NB4 (cell line): Measurements from ENCODE around the gene RELL1.

Experiments
- DNase-seq: peaks from one replicate; pipeline ENCODE4 v3.0.0; 2010; ENCODE audit warnings: low read depth
- H3K4me3 ChIP-seq: one replicate; pipeline ENCODE4 v1.5.1; 2011; ENCODE audit warnings: mild to moderate bottlenecking, low read depth, low read length, moderate library complexity
- CTCF ChIP-seq: IDR thresholded peaks from one replicate; pipeline ENCODE4 v1.5.1; 2012; ENCODE audit warnings: low read depth, low read length
- MAX ChIP-seq: IDR thresholded peaks from 2 replicates; pipeline ENCODE4 v1.6.1; 2011; ENCODE audit warnings: low read depth, low read length
- MYC ChIP-seq: IDR thresholded peaks from 2 replicates; pipeline ENCODE4 v1.6.1; 2011; ENCODE audit warnings: low read depth, low read length
- POLR2A ChIP-seq: IDR thresholded peaks from 2 replicates; pipeline ENCODE4 v1.6.1; 2011; ENCODE audit warnings: mild to moderate bottlenecking; ENCODE audit not compliant: insufficient read length; ENCODE audit errors: extremely low read depth

RELL1 gene

GRCh38 chr4:37662861-37663390 is 23.2 kb downstream of the RELL1 start:
- no peak for TF ChIP-seq POLR2A
- no peak for TF ChIP-seq MAX
- no peak for TF ChIP-seq MYC
- TF ChIP-seq CTCF = no peak
- DNase-seq = no peak
- no peak overlapping the region for H3K4me3 ChIP-seq

- DNase-seq = no peak
- TF ChIP-seq CTCF = no peak
- no peak for TF ChIP-seq POLR2A
- no peak for TF ChIP-seq MAX
- TF ChIP-seq MYC = no peak
- no peak overlapping the region for H3K4me3 ChIP-seq
These were observed 23.9 kb downstream of the RELL1 start for GRCh38 chr4:37662251-37662650.

GRCh38 chr4:37661772-37662171 is 24.4 kb downstream of the RELL1 start:
- TF ChIP-seq CTCF (no peak), MAX (no peak), POLR2A (no peak), MYC (no peak)
- DNase-seq = no peak
- H3K4me3 ChIP-seq = no peak overlapping the region

DNA sequence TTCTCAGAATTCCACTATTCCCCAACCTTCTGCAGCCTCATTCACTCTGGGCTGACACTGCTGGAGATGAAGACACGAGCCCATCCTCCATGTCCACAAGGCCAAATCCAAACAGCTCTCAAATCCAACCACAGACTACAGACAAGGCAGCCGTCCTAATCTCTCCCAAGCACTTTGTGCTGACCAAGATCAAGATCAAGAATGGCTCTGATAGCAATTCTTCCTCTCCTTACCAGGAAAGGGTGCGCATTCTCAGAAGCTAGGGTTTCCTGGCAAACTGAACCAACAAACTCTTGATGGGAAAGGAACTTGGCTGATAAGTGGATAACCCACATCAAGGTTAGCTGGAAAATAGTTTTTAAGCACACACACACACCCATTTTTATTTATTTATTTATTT is 26.5 kb downstream of the RELL1 start:
- H3K4me3 ChIP-seq = no peak overlapping the region
- no peak for DNase-seq
- TF ChIP-seq CTCF (no peak), MYC (no peak), POLR2A (no peak), MAX (no peak)

DNA sequence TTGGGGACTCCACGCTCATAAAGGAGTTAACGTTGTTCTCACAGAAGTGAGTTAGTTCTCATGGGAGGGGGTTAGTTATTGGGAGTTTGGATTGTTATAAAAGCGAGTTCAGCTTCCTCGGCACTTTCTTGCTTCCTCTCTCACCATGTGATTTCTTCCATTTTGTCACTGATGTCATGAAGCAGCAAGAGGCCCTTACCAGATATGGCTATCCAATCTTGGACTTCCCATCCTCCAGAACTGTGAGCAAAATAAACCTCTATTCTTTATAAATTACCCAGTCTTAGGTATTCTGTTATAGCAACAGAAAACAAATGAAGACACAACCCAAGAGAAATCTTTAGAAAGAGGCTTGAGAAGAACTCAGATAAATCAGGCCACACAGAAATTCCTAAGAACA is 29.5 kb downstream of the RELL1 start:
- no peak overlapping the region for H3K4me3 ChIP-seq
- DNase-seq = no peak
- no peak for TF ChIP-seq MYC
- TF ChIP-seq POLR2A = no peak
- TF ChIP-seq CTCF = no peak
- no peak for TF ChIP-seq MAX

DNA sequence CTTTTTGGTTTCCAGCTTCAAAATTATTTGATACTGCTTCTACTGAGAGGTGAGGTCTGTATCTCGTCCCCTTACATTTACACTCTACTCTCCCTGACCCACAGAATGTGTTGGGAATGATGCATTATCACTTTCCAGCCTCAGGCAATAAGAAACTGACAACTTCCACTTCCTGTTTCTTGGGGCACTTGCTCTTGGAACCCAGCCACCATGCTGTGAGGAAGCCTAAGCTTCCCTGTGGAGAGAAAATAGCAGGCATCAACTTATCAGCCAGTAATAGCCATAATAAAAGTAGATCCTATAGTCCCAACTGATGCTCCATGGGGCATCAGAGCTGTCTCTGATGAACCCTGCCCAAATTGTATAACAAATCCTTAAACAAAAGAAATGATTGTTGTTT is 32.6 kb downstream of the RELL1 start:
- no peak for TF ChIP-seq POLR2A
- TF ChIP-seq MAX = no peak
- no peak for TF ChIP-seq MYC
- TF ChIP-seq CTCF = no peak
- H3K4me3 ChIP-seq = no peak overlapping the region
- DNase-seq = peak; percentile 62
